ENCODE measurements around the gene RTL10. TPM values are rescaled to one million over a fixed set of nuclear protein-coding genes. Genes with fewer than 3 reads are reported as not detected.

Gene RTL10
- total RNA-seq, 2 donors from 2014 or later = 15.7 to 41.9 TPM

DNA sequence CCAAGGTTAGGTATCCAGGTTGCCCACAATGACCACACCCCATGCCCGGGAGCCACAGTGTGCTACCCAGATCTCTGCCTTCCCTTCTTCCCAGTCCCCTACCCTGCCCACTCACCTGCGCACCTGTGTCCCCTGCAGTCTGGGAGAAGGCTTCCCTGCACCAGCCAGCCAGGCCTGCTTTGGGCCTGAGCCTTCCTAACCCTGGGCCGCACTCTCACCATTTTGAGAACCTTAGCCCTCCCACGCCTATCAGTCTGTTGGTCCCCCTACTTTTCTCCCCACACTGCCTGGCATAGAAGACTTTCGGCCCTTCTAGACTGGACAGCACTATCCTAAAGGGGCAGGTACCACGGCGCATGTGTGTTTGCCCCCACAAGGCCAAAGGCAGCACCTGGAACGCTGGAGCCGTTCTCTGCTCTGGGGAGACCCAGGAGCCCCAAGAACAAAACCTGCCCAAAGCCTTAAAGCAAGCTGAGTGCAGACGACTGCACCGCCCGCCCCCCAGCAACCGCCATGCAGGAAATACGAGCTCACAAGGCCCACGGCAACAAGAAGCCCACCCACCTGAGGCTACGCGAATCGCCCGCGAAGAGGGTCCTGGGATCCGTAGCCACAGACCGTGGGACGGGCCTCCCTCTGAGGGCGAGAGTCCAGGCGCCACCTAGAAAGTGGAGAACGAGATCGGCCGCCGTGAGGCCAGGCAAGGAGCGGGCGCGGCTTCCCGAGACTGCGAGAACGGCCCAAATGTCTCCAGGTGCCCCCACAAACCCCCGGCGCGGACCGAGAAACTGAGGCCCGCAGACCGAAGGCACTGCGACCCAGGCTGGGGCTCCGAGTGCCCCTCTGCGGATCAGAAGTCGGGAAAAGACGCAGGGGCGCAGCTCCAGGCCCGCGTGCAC lies 546 bp downstream of the RTL10 start:
- Histone ChIP-seq H3K36me3 (peaks cover 0 to 17% of the 10 kb centered on the region in 2 donors), H3K27ac (peak overlapping the region; percentile 91 to 92), H3K9me3 (no peaks in the 10 kb centered on the region), H3K4me1 (replicated peaks) (peaks cover 32% of the 10 kb centered on the region), H3K4me3 (peak overlapping the region; percentile 57 to 89), H3K27me3 (replicated peaks; ENCODE audit: insufficient read depth) (no peaks in the 10 kb centered on the region)
- TF ChIP-seq POLR2A (IDR thresholded peaks at IDR 0.05) = no peak
- no peak for TF ChIP-seq POLR2AphosphoS5 (IDR thresholded peaks at IDR 0.05)
- DNase-seq (ENCODE audit: low spot score) = no peak
- WGBS = 2% methylated on average over 40 of the region's 49 CpGs
- intact Hi-C loops (cut with DNase I) = no loop called here

DNA sequence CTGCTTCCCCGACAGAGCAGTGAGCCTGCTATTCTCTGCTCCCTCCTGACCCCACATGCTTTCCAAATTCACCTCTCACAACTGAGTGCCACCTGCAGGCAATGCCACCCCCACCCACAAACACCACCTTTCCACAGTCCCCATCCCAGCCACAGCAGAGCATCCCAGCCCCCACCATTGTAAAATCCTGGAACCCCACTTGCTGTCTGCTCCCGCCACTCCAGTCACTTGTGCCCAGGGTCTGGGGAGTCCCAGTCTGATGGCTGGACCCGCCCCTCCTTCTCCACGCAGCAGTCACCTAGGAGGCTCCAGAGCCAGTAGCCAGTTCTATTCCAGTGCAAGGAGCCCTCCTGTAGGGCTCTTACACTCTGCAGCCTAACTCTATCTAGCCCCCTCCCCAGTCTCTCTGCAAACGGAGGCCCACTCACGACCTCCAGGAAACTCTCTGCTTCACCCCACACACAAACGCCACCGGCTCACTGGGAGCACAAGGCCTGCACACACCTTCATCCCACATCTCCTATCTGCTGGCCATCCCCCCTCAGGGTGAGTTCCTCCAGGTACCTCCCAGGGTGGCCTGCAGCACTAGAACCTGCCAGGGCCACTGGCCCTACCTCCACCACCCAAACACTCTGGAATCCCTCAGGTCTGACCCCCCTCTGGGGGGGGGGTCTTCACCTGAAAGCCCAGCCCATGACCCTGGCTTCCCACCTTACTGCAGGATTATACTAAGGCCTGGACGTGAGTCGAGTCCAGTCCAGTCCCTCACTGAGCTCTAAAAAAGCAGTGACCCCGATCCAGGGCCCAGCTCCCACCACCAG lies 1.4 kb downstream of the RTL10 start:
- no peak for TF ChIP-seq POLR2AphosphoS5 (IDR thresholded peaks at IDR 0.05)
- TF ChIP-seq POLR2A (IDR thresholded peaks at IDR 0.05) = no peak
- TF ChIP-seq, protein P1, sequence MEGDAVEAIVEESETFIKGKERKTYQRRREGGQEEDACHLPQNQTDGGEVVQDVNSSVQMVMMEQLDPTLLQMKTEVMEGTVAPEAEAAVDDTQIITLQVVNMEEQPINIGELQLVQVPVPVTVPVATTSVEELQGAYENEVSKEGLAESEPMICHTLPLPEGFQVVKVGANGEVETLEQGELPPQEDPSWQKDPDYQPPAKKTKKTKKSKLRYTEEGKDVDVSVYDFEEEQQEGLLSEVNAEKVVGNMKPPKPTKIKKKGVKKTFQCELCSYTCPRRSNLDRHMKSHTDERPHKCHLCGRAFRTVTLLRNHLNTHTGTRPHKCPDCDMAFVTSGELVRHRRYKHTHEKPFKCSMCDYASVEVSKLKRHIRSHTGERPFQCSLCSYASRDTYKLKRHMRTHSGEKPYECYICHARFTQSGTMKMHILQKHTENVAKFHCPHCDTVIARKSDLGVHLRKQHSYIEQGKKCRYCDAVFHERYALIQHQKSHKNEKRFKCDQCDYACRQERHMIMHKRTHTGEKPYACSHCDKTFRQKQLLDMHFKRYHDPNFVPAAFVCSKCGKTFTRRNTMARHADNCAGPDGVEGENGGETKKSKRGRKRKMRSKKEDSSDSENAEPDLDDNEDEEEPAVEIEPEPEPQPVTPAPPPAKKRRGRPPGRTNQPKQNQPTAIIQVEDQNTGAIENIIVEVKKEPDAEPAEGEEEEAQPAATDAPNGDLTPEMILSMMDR (IDR thresholded peaks at IDR 0.05) = no peak
- DNase-seq (ENCODE audit: low spot score) = no peak
- intact Hi-C loops (cut with DNase I) = no loop called here
- Histone ChIP-seq H3K27me3 (replicated peaks; ENCODE audit: insufficient read depth) (no peaks in the 10 kb centered on the region), H3K4me1 (replicated peaks) (peaks cover 40% of the 10 kb centered on the region), H3K36me3 (peaks cover 0 to 17% of the 10 kb centered on the region in 2 donors), H3K4me3 (peak overlapping the region; percentile 57 to 89), H3K27ac (peak overlapping the region; percentile 91 to 92), H3K9me3 (no peaks in the 10 kb centered on the region)
- 25% methylated on average over 11 of the region's 11 CpGs for WGBS

DNA sequence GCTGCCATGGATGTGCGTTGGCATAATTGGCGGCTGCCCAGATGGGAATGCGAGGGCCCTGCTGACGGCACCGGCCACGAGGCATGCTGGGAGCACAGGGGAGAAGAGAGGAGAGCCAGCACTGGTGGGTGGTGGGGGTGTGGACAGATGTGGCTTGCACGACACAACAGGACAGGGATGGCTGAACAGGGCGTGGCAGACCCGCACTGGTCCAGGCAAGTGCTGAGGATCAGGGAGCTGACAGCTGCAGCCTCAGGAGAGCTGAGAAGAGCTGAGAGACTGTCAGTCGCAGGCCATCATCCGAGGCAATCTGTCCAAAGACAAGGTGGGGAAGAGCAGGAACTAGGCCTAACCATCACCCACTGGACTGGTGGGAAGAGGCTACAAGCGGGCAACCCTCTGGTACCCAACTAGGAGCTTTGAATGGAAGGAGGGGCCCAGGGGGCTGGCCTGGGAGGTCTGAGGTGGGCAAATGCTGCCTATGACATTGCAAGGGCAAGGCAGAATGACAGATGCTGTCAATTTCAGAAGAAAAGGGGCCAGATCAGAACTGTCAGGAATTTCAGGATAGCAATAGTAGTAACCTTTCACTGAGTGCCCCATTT lies 2.4 kb downstream of the RTL10 start:
- intact Hi-C loops (cut with DNase I) = no loop called here
- no peaks in the 10 kb centered on the region for H3K27me3 ChIP-seq (replicated peaks; ENCODE audit: insufficient read depth)
- no peak for TF ChIP-seq POLR2A (IDR thresholded peaks at IDR 0.05)
- H3K36me3 ChIP-seq = peaks cover 0 to 17% of the 10 kb centered on the region in 2 donors
- H3K27ac ChIP-seq = peak overlapping the region; percentile 91 to 92
- H3K4me3 ChIP-seq = peak overlapping the region; percentile 57 to 89
- no peak for DNase-seq (ENCODE audit: low spot score)
- 71% methylated on average over 12 of the region's 12 CpGs for WGBS
- no peaks in the 10 kb centered on the region for H3K9me3 ChIP-seq
- peaks cover 42% of the 10 kb centered on the region for H3K4me1 ChIP-seq (replicated peaks)

DNA sequence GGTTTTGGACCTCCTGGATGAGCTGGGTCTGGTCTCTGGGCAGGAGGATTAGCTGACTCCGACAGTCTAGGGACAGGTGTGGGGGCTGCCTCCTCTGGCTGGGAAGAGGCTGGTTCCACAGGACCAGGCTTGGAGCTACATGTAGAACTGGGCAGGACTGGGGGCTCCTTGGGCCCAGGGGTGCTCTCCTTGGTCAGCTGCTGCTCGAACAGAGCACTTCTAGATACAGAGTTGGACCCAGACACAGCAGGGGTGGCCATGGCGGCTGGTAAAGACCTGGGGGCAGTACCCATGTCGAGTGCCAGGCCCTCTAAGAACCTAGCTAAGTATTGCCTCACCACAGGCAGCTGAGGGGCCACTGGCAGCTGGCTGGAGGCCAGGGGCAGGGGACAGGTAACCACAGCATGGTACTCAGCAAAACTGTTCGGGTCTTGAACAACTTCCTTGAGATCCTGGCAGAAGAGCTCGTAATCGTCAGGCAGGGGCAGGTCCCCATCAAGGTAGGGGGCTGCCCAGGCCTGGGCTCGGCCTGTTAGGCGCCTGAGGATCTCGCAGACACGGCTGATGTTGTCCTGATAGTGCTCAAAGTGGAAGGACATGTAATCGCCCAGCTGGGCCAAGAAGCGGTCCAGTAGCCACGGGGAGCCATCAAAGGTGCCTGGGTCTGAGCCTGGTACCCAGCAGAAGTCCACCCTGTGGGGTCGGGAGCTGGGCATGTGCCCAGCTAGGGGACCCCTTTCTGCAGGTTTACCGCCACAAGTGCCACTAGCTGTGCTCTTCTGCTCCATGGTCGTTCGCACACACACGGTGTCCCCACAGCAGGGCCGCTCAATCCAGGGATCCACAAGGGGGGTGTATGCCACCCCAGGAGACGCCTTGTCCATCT lies 3.1 kb downstream of the RTL10 start:
- no peak overlapping the region for H3K4me3 ChIP-seq
- intact Hi-C loops (cut with DNase I) = no loop called here

GRCh38 chr22:19850763-19851109 lies 3.9 kb downstream of the RTL10 start:
- TF ChIP-seq POLR2AphosphoS5 (IDR thresholded peaks at IDR 0.05) = no peak
- TF ChIP-seq POLR2A (IDR thresholded peaks at IDR 0.05) = no peak
- TF ChIP-seq, protein P1 (IDR thresholded peaks at IDR 0.05) = no peak
- H3K27me3 ChIP-seq (replicated peaks; ENCODE audit: insufficient read depth) = no peaks in the 10 kb centered on the region
- 73% methylated on average over 9 of the region's 9 CpGs for WGBS
- intact Hi-C loops (cut with DNase I) = no loop called here
- H3K36me3 ChIP-seq = peaks cover 0 to 17% of the 10 kb centered on the region in 2 donors
- no peak for DNase-seq (ENCODE audit: low spot score)
- peaks cover 39% of the 10 kb centered on the region for H3K4me1 ChIP-seq (replicated peaks)
- peak overlapping the region; percentile 58 to 91 for H3K27ac ChIP-seq
- no peaks in the 10 kb centered on the region for H3K9me3 ChIP-seq
- no peak overlapping the region for H3K4me3 ChIP-seq

More for the DNA sequence above, 3.1 kb downstream of the RTL10 start:
- Histone ChIP-seq H3K4me1 (replicated peaks) (peaks cover 42% of the 10 kb centered on the region), H3K9me3 (no peaks in the 10 kb centered on the region), H3K27me3 (replicated peaks; ENCODE audit: insufficient read depth) (no peaks in the 10 kb centered on the region), H3K36me3 (peaks cover 0 to 17% of the 10 kb centered on the region in 2 donors), H3K27ac (peak overlapping the region; percentile 58 to 91)
- WGBS = 85% methylated on average over 21 of the region's 21 CpGs
- DNase-seq (ENCODE audit: low spot score) = no peak
- TF ChIP-seq POLR2AphosphoS5 (IDR thresholded peaks at IDR 0.05) = no peak
- TF ChIP-seq POLR2A (IDR thresholded peaks at IDR 0.05) = no peak
- TF ChIP-seq, protein P1 (IDR thresholded peaks at IDR 0.05) = no peak
